ENCODE data around the gene SLC26A2.
"Not testable (repeated sequence)": the region's sequence is repeated elsewhere in the genome, so short reads cannot be mapped to it uniquely, and the experiment has no call there.

The SLC26A2 gene

GRCh38 chr5:149938791-149939358 is 21.7 kb upstream of the SLC26A2 start:
- no peak for TF ChIP-seq CTCF (IDR thresholded peaks at IDR 0.05; ENCODE audit: low read depth, low read length)
- H3K4me3 ChIP-seq (ENCODE audit: low read depth, low read length) = no peak overlapping the region

GRCh38 chr5:149939546-149939945 is 21.0 kb upstream of the SLC26A2 start:
- no peak for TF ChIP-seq CTCF (IDR thresholded peaks at IDR 0.05; ENCODE audit: low read depth, low read length)
- no peak overlapping the region for H3K4me3 ChIP-seq (ENCODE audit: low read depth, low read length)

- no peak overlapping the region for H3K4me3 ChIP-seq (ENCODE audit: low read depth, low read length)
- TF ChIP-seq CTCF (IDR thresholded peaks at IDR 0.05; ENCODE audit: low read depth, low read length) = no peak
Measured at GRCh38 chr5:149940077-149940574, 20.4 kb upstream of the SLC26A2 start.

GRCh38 chr5:149940941-149941644 is 19.5 kb upstream of the SLC26A2 start:
- no peak for TF ChIP-seq CTCF (IDR thresholded peaks at IDR 0.05; ENCODE audit: low read depth, low read length)
- no peak overlapping the region for H3K4me3 ChIP-seq (ENCODE audit: low read depth, low read length)

- no peak overlapping the region for H3K4me3 ChIP-seq (ENCODE audit: low read depth, low read length)
- no peak for TF ChIP-seq CTCF (IDR thresholded peaks at IDR 0.05; ENCODE audit: low read depth, low read length)
Measured at GRCh38 chr5:149941795-149942194, 18.8 kb upstream of the SLC26A2 start.

GRCh38 chr5:149942199-149942598 is 18.4 kb upstream of the SLC26A2 start:
- no peak for TF ChIP-seq CTCF (IDR thresholded peaks at IDR 0.05; ENCODE audit: low read depth, low read length)
- H3K4me3 ChIP-seq (ENCODE audit: low read depth, low read length) = no peak overlapping the region

- H3K4me3 ChIP-seq (ENCODE audit: low read depth, low read length) = not testable (repeated sequence)
Measured at GRCh38 chr5:149942741-149943169, 17.8 kb upstream of the SLC26A2 start.

- not testable (repeated sequence) for H3K4me3 ChIP-seq (ENCODE audit: low read depth, low read length)
Measured at GRCh38 chr5:149943177-149943949, 17.2 kb upstream of the SLC26A2 start.

Data from WI38 (cell line).